ENCODE data around the gene VEGFB. TPM values are rescaled to one million over a fixed set of nuclear protein-coding genes. Genes with fewer than 3 reads are reported as not detected.

VEGFB gene
- total RNA-seq, 2 donors from 2014 or later: 58.9 to 78.4 TPM

GRCh38 chr11:64284048-64284961 is 49.9 kb downstream of the VEGFB start, which contains the start of gene BAD:
BAD (minus strand) TSS chr11:64284665; CDS start chr11:64284368, 297 bp downstream.
- peaks cover 4% of the 10 kb centered on the region for H3K4me1 Mint-ChIP-seq
- H3K27ac Mint-ChIP-seq: peak within 1 kb of the TSS; percentile 87
- peak; percentile 99 for DNase-seq
- TF ChIP-seq, protein P1, sequence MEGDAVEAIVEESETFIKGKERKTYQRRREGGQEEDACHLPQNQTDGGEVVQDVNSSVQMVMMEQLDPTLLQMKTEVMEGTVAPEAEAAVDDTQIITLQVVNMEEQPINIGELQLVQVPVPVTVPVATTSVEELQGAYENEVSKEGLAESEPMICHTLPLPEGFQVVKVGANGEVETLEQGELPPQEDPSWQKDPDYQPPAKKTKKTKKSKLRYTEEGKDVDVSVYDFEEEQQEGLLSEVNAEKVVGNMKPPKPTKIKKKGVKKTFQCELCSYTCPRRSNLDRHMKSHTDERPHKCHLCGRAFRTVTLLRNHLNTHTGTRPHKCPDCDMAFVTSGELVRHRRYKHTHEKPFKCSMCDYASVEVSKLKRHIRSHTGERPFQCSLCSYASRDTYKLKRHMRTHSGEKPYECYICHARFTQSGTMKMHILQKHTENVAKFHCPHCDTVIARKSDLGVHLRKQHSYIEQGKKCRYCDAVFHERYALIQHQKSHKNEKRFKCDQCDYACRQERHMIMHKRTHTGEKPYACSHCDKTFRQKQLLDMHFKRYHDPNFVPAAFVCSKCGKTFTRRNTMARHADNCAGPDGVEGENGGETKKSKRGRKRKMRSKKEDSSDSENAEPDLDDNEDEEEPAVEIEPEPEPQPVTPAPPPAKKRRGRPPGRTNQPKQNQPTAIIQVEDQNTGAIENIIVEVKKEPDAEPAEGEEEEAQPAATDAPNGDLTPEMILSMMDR (conservative IDR thresholded peaks at IDR 0.05): no peak
- peaks cover 8% of the 10 kb centered on the region for H3K27me3 Mint-ChIP-seq (ENCODE audit: insufficient read depth)
- peak within 1 kb of the TSS; percentile 84 for H3K4me3 ChIP-seq (ENCODE audit: low read length)
- H3K4me3 Mint-ChIP-seq: peak within 1 kb of the TSS; percentile 69
- peaks cover under 1% of the 10 kb centered on the region for H3K27me3 ChIP-seq (ENCODE audit: control insufficient read depth, insufficient read depth, low read length, poor library complexity, severe bottlenecking)
- H3K4me1 ChIP-seq (ENCODE audit: control insufficient read depth, insufficient read depth, low read length): no peaks in the 10 kb centered on the region
- H3K9me3 ChIP-seq (ENCODE audit: control insufficient read depth, low read length): no peaks in the 10 kb centered on the region
- H3K9me3 Mint-ChIP-seq: no peaks in the 10 kb centered on the region
- peaks cover 10% of the 10 kb centered on the region for H3K36me3 ChIP-seq (ENCODE audit: control insufficient read depth, insufficient read depth, low read length)
- peak within 1 kb of the TSS; percentile 9 for H3K27ac ChIP-seq (ENCODE audit: low read depth, low read length)
- WGBS, 2 experiments (ENCODE audit: insufficient coverage in 1 of 2, insufficient read length in 1 of 2): 10 to 14% methylated on average over 21 to 44 of the region's 44 CpGs
- peaks cover 18% of the 10 kb centered on the region for H3K36me3 Mint-ChIP-seq (ENCODE audit: low read depth)
- H3K9ac ChIP-seq (ENCODE audit: extremely low read depth, low read length, poor library complexity, severe bottlenecking): peak within 1 kb of the TSS; percentile 77

DNA sequence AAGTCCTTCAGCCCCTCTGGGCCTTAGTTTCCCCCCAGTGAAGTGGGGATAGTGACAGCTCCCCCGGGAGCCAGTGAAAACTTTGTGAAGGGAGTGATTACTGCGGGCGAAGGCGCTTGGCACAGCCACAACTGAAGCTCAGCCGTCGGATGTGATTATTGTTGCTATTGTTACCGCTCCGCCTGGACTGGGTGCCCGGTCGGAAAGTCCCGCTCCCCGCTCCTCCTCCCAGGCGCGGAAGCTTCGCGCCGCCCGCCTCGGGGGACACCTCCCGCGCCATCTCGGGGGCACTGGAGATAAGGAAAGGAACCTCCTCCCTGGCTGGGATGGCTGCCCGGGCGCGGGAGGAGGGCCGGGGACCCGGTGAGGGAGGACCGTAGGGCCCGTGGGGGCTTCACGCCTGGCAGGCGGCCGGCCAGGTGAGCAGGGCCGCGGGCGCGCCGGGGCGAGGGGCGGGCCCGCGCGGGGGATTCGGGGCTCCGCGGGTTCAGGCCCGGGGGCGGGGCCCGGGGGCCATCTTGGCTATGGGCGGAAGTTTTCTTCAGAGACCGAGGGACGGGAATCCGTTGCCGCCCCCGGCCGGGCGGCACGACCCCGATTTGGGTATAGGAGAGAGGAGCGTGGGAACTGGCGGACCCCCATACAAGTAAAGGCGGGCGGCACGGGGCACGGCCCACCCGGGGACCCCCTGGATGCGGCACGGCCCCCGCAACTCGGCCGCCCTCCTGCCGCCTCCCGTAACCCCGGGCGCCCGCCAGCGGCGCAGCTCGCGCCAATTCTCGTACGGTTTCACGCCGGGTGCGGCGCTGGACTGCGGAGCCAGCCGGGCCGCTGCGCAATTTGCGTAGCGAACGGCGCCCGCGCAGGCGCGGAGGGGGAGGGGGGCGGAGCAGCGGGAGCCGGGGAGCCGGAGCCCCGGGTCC is 50.8 kb downstream of the VEGFB start, which contains the start of gene GPR137:
TSS of gene GPR137 (plus strand) at position 887 of the 923 bp plus-strand sequence. CDS start 677 bp downstream, outside the sequence.
- peaks cover 10% of the 10 kb centered on the region for H3K36me3 ChIP-seq (ENCODE audit: control insufficient read depth, insufficient read depth, low read length)
- Mint-ChIP-seq H3K27me3 (ENCODE audit: insufficient read depth) (peaks cover 17% of the 10 kb centered on the region), H3K36me3 (ENCODE audit: low read depth) (peaks cover 19% of the 10 kb centered on the region), H3K4me3 (peak within 1 kb of the TSS; percentile 69), H3K27ac (peak within 1 kb of the TSS; percentile 87), H3K4me1 (peaks cover 4% of the 10 kb centered on the region), H3K9me3 (no peaks in the 10 kb centered on the region)
- peaks cover 10% of the 10 kb centered on the region for H3K27me3 ChIP-seq (ENCODE audit: control insufficient read depth, insufficient read depth, low read length, poor library complexity, severe bottlenecking)
- 0% methylated on average over 22 to 100 of the region's 102 CpGs for WGBS, 2 experiments (ENCODE audit: insufficient coverage in 1 of 2, insufficient read length in 1 of 2)
- no peaks in the 10 kb centered on the region for H3K9me3 ChIP-seq (ENCODE audit: control insufficient read depth, low read length)
- TF ChIP-seq, protein P1 (conservative IDR thresholded peaks at IDR 0.05): no peak
- peak; percentile 92 for DNase-seq
- H3K4me3 ChIP-seq (ENCODE audit: low read length): peak within 1 kb of the TSS; percentile 84
- peak within 1 kb of the TSS; percentile 28 for H3K9ac ChIP-seq (ENCODE audit: extremely low read depth, low read length, poor library complexity, severe bottlenecking)
- peak within 1 kb of the TSS; percentile 9 for H3K27ac ChIP-seq (ENCODE audit: low read depth, low read length)
- H3K4me1 ChIP-seq (ENCODE audit: control insufficient read depth, insufficient read depth, low read length): no peaks in the 10 kb centered on the region

Measured in endodermal cell (in vitro differentiated cells).